Esophagus muscularis mucosa (tissue), 3 donors: Measurements from ENCODE around the gene LIAS.

Source experiments
- CTCF ChIP-seq, 3 experiments: fragments of 200-600 bp in 2 of 3; fragments of 450-650 bp in 1 of 3; sonication (generic) in 2 of 3; IDR thresholded peaks; one replicate each; pipeline ENCODE4 v1.5.1; 2017 to 2019; ENCODE audit warnings: antibody characterized with exemption in 3 of 3, mild to moderate bottlenecking in 2 of 3, moderate library complexity in 1 of 3
- EP300 ChIP-seq: sonication (generic); formaldehyde crosslinking; IDR thresholded peaks from one replicate; pipeline ENCODE4 v1.6.1; 2017; ENCODE audit warnings: antibody characterized with exemption

- TF ChIP-seq CTCF (IDR thresholded peaks at IDR 0.05) = no peak
- TF ChIP-seq EP300 = no peak
These were observed 15.9 kb upstream of the LIAS start for GRCh38 chr4:39442998-39443397.
